Measurements from ENCODE around the gene PEBP1. TPM values are rescaled to one million over a fixed set of nuclear protein-coding genes. Genes with fewer than 3 reads are reported as not detected.
A peak's percentile ranks its signal among the peaks of the same experiment; 100 is the strongest.

PEBP1 gene
- polyA plus RNA-seq, 3 donors, result 23.0 to 57.9 (median 47.6) TPM

DNA sequence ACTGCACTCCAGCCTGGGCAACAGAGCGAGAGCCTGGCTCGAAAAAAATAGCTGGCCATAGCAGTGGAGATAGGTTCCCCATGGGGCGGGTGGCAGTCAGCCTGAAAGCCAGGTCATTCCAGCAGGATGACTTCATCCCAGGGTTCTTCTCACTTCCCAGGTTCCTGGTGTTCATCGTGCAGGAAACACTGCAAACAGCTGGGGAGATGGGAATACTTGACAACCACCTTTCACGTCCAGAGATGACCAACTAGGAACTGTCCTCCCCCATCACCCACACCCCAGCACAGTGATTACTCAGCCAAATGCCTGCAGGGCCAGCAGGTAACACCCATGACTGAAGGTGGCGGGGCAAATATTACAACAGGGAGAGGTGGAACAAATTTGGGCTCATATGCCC, 33.9 kb upstream of the PEBP1 start:
- 97% methylated on average over 5 of the region's 6 CpGs for WGBS (ENCODE audit: insufficient coverage)
- peaks cover 7 to 13% (median 12%) of the 10 kb centered on the region in 3 donors for H3K27me3 Mint-ChIP-seq (ENCODE audit: low read depth in 3 of 3)

GRCh38 chr12:118102609-118103008, 33.3 kb upstream of the PEBP1 start:
- no peak overlapping the region for H3K9ac ChIP-seq (ENCODE audit: insufficient read depth, low read length, poor library complexity, severe bottlenecking)
- peak overlapping the region; percentile 97 for H3K4me2 ChIP-seq (replicated peaks; ENCODE audit: extremely low read depth, low read length, poor library complexity, severe bottlenecking)
- Mint-ChIP-seq H3K4me3 (peak overlapping the region; percentile 86 to 94), H3K36me3 (no peaks in the 10 kb centered on the region), H3K9me3 (no peaks in the 10 kb centered on the region), H3K27ac (peak overlapping the region in 1 of 7 donors; percentile 26), H3K27me3 (ENCODE audit: low read depth in 3 of 3) (peaks cover 7 to 13% (median 12%) of the 10 kb centered on the region in 3 donors), H3K4me1 (peaks cover 12% of the 10 kb centered on the region)
- H3K27ac ChIP-seq (ENCODE audit: low read depth in 1 of 2, low read length in 2 of 2), result no peak overlapping the region
- H3K79me2 ChIP-seq (ENCODE audit: insufficient read depth, low read length), result no peaks in the 10 kb centered on the region
- DNase-seq, result no peak
- TF ChIP-seq CTCF (IDR thresholded peaks at IDR 0.05), result no peak
- WGBS (ENCODE audit: insufficient coverage), result 81% methylated on average over 3 of the region's 5 CpGs
- H4K20me1 ChIP-seq (ENCODE audit: insufficient read depth, low read length), result no peaks in the 10 kb centered on the region
- peaks cover 0 to 4% of the 10 kb centered on the region in 2 donors for H3K27me3 ChIP-seq (ENCODE audit: control insufficient read depth in 2 of 2, insufficient read depth in 2 of 2, low read length in 2 of 2)
- H3K4me3 ChIP-seq (replicated peaks in 1 of 3; ENCODE audit: low read depth in 2 of 3, low read length in 3 of 3), result peak overlapping the region in 2 of 3 experiments; percentile 68 to 88
- H3K4me1 ChIP-seq (ENCODE audit: control insufficient read depth in 1 of 2, insufficient read depth in 2 of 2, low read length in 2 of 2), result peaks cover 11 to 14% of the 10 kb centered on the region in 2 donors
- intact Hi-C loops (cut with micrococcal nuclease), result no loop called here
- H3K36me3 ChIP-seq (replicated peaks in 1 of 2; ENCODE audit: control insufficient read depth in 1 of 2, insufficient read depth in 2 of 2, low read length in 2 of 2), result no peaks in the 10 kb centered on the region
- peak overlapping the region; percentile 92 for H2AFZ ChIP-seq (ENCODE audit: insufficient read depth, low read depth, low read length, poor library complexity, severe bottlenecking)
- H3K9me3 ChIP-seq (replicated peaks in 1 of 2; ENCODE audit: control insufficient read depth in 1 of 2, insufficient read depth in 1 of 2, low read length in 2 of 2), result no peaks in the 10 kb centered on the region

More for the DNA sequence above, 33.9 kb upstream of the PEBP1 start:
- TF ChIP-seq CTCF (IDR thresholded peaks at IDR 0.05), result no peak
- H4K20me1 ChIP-seq (ENCODE audit: insufficient read depth, low read length), result no peaks in the 10 kb centered on the region
- no peak overlapping the region for H2AFZ ChIP-seq (ENCODE audit: insufficient read depth, low read depth, low read length, poor library complexity, severe bottlenecking)
- no peaks in the 10 kb centered on the region for H3K79me2 ChIP-seq (ENCODE audit: insufficient read depth, low read length)
- peaks cover 0 to 4% of the 10 kb centered on the region in 2 donors for H3K27me3 ChIP-seq (ENCODE audit: control insufficient read depth in 2 of 2, insufficient read depth in 2 of 2, low read length in 2 of 2)
- H3K27ac Mint-ChIP-seq, result no peak overlapping the region
- H3K4me3 Mint-ChIP-seq, result no peak overlapping the region
- H3K9ac ChIP-seq (ENCODE audit: insufficient read depth, low read length, poor library complexity, severe bottlenecking), result no peak overlapping the region
- H3K27ac ChIP-seq (ENCODE audit: low read depth in 1 of 2, low read length in 2 of 2), result no peak overlapping the region
- peaks cover 0 to under 1% of the 10 kb centered on the region in 2 donors for H3K36me3 Mint-ChIP-seq
- intact Hi-C loops (cut with micrococcal nuclease), result no loop called here
- H3K4me1 Mint-ChIP-seq, result peaks cover 12% of the 10 kb centered on the region
- DNase-seq, result no peak
- H3K4me2 ChIP-seq (replicated peaks; ENCODE audit: extremely low read depth, low read length, poor library complexity, severe bottlenecking), result no peak overlapping the region
- no peak overlapping the region for H3K4me3 ChIP-seq (replicated peaks in 1 of 3; ENCODE audit: low read depth in 2 of 3, low read length in 3 of 3)
- H3K9me3 Mint-ChIP-seq, result no peaks in the 10 kb centered on the region
- no peaks in the 10 kb centered on the region for H3K9me3 ChIP-seq (replicated peaks in 1 of 2; ENCODE audit: control insufficient read depth in 1 of 2, insufficient read depth in 1 of 2, low read length in 2 of 2)
- peaks cover 11 to 14% of the 10 kb centered on the region in 2 donors for H3K4me1 ChIP-seq (ENCODE audit: control insufficient read depth in 1 of 2, insufficient read depth in 2 of 2, low read length in 2 of 2)
- H3K36me3 ChIP-seq (replicated peaks in 1 of 2; ENCODE audit: control insufficient read depth in 1 of 2, insufficient read depth in 2 of 2, low read length in 2 of 2), result no peaks in the 10 kb centered on the region
